GM12873 (cell line): ENCODE results near the gene DUSP19.

ENCODE experiments used
- TF ChIP-seq, protein P1 (sequence below): IDR thresholded peaks from 2 replicates; pipeline ENCODE4 v1.5.1; 2012; ENCODE audit warnings: low read depth, mild to moderate bottlenecking, moderate library complexity, low read length, control low read depth; ENCODE audit not compliant: insufficient read depth; ENCODE audit errors: missing control alignments

The DUSP19 gene

DNA sequence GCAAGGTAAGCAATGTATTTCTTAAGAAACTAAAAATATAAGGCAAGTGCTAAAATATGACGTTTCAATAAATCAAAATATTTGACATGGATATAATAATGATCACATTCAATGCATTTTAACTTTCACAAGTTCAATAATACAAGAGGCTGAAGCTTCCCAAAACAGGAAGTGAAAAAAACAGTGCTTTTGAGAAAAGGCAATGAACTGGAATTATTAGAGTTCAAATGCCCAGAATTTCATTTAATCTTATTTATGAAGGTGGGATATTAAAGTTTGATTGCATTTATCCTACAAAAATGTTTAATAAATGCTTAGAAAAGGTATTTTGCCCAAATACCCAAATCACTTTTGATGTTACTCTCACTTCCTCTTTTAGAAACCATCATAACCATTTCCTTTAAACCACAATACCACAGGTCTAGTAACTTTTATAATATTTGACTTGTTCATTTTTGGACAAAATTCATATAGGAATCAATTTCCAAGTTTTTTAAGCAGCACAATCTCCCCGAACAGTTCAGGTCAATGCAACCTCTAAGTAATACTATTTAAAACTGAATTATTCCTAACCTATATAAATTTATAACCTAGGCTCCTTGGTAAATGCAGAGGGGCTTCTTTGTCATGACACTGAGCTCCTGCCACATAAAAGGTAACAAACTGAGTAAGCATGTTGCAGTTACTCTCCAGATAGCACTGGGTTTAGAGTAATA lies 42.4 kb upstream of the DUSP19 start:
- TF ChIP-seq, protein P1, sequence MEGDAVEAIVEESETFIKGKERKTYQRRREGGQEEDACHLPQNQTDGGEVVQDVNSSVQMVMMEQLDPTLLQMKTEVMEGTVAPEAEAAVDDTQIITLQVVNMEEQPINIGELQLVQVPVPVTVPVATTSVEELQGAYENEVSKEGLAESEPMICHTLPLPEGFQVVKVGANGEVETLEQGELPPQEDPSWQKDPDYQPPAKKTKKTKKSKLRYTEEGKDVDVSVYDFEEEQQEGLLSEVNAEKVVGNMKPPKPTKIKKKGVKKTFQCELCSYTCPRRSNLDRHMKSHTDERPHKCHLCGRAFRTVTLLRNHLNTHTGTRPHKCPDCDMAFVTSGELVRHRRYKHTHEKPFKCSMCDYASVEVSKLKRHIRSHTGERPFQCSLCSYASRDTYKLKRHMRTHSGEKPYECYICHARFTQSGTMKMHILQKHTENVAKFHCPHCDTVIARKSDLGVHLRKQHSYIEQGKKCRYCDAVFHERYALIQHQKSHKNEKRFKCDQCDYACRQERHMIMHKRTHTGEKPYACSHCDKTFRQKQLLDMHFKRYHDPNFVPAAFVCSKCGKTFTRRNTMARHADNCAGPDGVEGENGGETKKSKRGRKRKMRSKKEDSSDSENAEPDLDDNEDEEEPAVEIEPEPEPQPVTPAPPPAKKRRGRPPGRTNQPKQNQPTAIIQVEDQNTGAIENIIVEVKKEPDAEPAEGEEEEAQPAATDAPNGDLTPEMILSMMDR: no peak

DNA sequence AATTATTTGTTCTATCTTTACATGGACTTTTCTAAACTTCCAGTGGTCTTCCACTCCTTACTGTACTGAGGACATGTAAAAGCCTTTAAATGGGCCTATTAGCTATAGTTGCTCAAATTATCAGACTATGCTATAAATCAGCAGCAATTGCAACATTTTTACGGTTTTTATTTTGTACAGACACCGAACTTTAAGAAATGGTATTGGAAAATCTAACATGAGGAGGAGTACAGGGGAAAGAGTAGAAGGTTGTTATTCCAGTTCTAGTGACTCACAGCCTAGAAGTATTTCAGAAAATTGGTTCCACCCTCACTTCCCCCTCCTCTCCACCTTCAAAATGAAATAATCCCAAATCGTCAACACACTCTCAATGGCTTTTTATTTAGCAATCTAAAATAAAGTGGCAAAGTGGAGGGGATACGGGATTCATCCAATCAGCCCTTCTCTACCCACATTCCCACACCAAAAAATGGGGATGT lies 41.4 kb upstream of the DUSP19 start:
- TF ChIP-seq, protein P1: no peak

DNA sequence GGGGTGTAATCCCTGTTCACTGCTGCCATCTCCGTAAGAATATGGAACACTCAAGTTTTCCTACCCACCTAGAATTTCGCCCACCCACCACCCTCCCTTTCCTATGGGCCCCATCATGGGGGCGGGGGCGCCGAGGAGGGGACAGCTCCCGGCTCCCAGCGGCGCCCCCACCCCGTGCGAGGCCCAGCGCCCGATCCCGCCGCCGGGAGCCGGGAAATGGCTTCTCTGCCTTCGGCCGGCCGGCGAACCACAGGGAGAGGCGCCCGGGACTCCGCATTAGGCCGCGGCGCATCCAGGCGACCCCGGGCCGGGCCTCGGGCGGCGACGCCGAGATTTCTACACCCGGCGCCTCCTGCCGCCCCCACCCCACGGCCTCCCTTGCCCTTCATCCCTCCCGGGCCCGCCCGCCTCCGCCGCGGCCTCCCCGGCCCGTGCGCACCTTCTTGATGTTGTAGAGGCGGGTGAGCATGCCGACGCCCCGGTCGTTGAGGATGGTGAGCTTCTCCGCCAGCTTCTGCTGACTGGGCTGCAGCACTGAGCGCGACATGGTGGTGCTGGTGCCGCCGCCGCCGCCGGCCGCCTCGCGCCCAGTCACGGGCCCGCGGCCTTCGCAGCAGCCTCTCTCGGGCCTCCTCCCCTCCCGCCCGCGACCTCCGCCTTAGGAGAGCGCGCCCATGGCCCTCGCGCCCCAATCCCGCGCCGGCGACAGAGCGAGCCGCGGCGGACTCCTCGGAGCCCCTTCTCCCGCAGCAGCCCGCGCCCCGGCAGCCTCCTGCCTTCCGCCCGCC lies 40.8 kb upstream of the DUSP19 start:
- TF ChIP-seq, protein P1: no peak

DNA sequence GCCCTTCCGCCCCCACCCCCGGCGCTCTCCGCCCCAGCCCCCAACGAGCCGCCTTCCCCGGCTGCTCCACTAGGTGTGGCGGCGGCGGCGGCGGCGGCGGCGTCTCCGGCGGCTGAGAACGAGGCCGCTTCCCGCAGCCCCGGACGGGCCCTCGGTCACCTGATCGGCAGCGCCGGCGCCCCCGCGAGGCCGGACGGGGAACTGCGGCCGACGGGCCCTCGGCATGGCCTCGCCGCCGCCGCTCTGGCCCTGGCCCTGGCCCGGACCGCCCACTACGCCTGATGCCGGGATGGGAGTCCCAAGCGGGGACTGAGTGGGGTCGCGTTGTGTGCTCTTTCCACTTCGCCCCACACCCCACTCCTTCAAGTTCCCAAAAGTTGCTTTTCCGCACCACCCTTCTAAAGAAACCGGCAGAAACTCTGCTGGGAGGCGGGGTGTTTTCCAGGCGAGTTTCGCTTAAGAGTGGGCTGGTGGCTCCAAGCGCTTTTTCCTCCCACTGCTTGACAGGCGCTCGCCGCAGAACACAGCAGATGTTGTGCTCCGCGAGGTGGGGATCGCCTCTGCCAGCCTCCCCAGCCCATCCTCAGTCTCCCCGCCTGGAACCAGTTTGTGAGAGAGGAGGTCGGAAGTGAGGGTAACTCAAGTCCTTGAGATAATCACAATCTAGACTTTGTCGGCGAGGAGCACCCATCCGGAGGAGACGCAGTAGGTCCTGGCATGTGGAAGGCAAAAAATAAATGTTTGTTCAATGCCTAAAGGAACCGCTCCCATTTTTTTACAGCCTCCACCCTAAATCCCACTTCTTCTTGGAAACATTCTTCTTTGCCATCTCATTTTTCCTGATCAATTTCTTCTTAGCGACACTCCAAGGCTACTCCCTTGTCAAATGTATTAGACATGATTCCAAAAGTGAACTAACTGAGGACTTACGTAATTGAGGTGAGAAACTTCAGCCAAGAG lies 39.9 kb upstream of the DUSP19 start, which contains the start of gene NCKAP1:
NCKAP1 (minus strand) TSS at position 117 of the 960 bp plus-strand sequence. CDS start 358 bp downstream, outside the sequence.
- TF ChIP-seq, protein P1: peak; percentile 68

DNA sequence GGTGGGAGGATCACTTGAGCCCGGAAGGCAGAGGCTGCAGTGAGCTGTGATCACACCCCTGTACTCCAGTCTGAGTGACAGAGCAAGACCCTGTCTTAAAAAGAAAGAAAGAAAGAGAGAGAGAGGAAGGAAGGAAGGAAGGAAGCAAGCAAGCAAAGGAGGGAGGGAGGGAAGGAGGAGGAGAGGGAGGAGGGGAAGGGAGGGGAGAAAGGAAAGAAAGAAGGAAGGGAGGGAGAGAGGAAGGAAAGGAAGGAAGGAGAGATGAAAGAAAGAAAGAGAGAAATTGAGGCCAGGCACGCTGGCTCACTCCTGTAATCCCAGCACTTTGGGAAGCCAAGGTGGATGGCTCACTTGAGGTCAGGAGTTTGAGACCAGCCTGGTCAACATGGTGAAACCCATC lies 37.9 kb upstream of the DUSP19 start:
- TF ChIP-seq, protein P1: no peak

DNA sequence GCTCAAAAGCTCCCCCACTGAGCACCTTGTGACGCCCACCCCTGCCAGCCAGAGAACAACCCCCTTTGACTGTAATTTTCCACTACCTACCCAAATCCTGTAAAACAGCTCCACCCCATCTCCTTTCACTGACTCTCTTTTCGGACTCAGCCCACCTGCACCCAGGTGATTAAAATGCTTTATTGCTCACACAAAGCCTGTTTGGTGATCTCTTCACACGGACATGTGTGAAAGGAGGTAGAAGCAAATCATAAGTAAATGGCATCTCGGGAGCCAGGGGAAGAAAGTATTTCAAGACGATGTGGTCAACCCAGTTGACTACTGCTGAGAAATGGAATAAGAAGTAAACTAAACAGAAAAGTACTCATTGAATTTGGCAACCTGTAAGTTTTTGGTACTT lies 29.1 kb upstream of the DUSP19 start:
- TF ChIP-seq, protein P1: no peak
